ENCODE measurements around the gene S100A6. TPM values are rescaled to one million over a fixed set of nuclear protein-coding genes. Genes with fewer than 3 reads are reported as not detected.

Gene S100A6
- total and polyA plus RNA-seq, 2 donors (not counting 3 experiments of a cell fraction or from before 2014, with no cell fraction given), result 552 to 908 TPM

GRCh38 chr1:153503766-153504165, 32.0 kb downstream of the S100A6 start:
- no peak overlapping the region for H3K27ac ChIP-seq (ENCODE audit: insufficient read depth, low read depth, low read length)
- FAIRE-seq (no peak), DNase-seq (ENCODE audit: low read depth, low spot score) (no peak)
- dilution Hi-C loops (cut with MboI; ENCODE audit: extremely low pct_ligation_motif_present, low sequenced_read_pairs) (no loop called here), intact Hi-C loops (cut with micrococcal nuclease) (no loop called here)
- ChIA-PET CTCF (interaction anchor here (0.6 to 0.9 kb wide), 2 partner anchors 8 to 9 kb away, joined by 3 read pairs; no protein-coding TSS in a partner anchor), POLR2A (no interaction called here)
- H3K9me3 ChIP-seq (replicated peaks; ENCODE audit: control insufficient read depth, insufficient read depth, low read length), result no peaks in the 10 kb centered on the region
- peaks cover 3 to 5% of the 10 kb centered on the region in 2 experiments for H3K27me3 ChIP-seq (ENCODE audit: control insufficient read depth in 2 of 2, insufficient read depth in 2 of 2, low read length in 2 of 2)
- no peaks in the 10 kb centered on the region for H3K79me2 ChIP-seq (ENCODE audit: control insufficient read depth, insufficient read depth, low read length)
- BruUV-seq (replicated peaks), result no TSS peak
- no peak overlapping the region for H2AFZ ChIP-seq (ENCODE audit: low read depth, low read length)
- H3K4me1 ChIP-seq (ENCODE audit: control insufficient read depth, extremely low read depth, insufficient read depth, low read length), result no peaks in the 10 kb centered on the region
- no peaks in the 10 kb centered on the region for H3K9me1 ChIP-seq (replicated peaks; ENCODE audit: control insufficient read depth, extremely low read depth, insufficient read depth, low read length)
- H3K9ac ChIP-seq (replicated peaks; ENCODE audit: extremely low read depth, insufficient read depth, low read length), result no peak overlapping the region
- H3K4me2 ChIP-seq (ENCODE audit: insufficient read depth, low read length), result no peak overlapping the region
- H3K36me3 ChIP-seq (ENCODE audit: control insufficient read depth in 2 of 2, extremely low read depth in 1 of 2, insufficient read depth in 2 of 2, low read length in 2 of 2), result no peaks in the 10 kb centered on the region
- no peak overlapping the region for H3K4me3 ChIP-seq (replicated peaks in 1 of 3; ENCODE audit: insufficient read depth in 1 of 3, low read depth in 1 of 3, low read length in 3 of 3)
- TF ChIP-seq GATA2 (IDR thresholded peaks at IDR 0.05; ENCODE audit: insufficient read depth, insufficient read length, low read depth, low read length) (no peak), CTCF (IDR thresholded peaks at IDR 0.05; ENCODE audit: extremely low read depth in 1 of 2, insufficient read depth in 1 of 2, low read depth in 1 of 2, low read length in 2 of 2) (no peak), MYC (IDR thresholded peaks at IDR 0.05; ENCODE audit: low read depth, low read length) (no peak), FOS (IDR thresholded peaks at IDR 0.05; ENCODE audit: borderline replicate concordance, insufficient read depth, low read length) (no peak), EZH2 (IDR thresholded peaks at IDR 0.05; ENCODE audit: borderline replicate concordance, low read depth, low read length, severe bottlenecking) (no peak), POLR2A (IDR thresholded peaks at IDR 0.05; ENCODE audit: low read depth, low read length) (no peak), POLR2AphosphoS5 (IDR thresholded peaks at IDR 0.05; ENCODE audit: insufficient read depth, low read depth, low read length) (no peak), MAX (IDR thresholded peaks at IDR 0.05; ENCODE audit: insufficient read depth, insufficient read length) (no peak), JUN (IDR thresholded peaks at IDR 0.05; ENCODE audit: borderline replicate concordance, insufficient read depth, insufficient read length, low read depth) (no peak)
- no peaks in the 10 kb centered on the region for H4K20me1 ChIP-seq (replicated peaks; ENCODE audit: control insufficient read depth, extremely low read depth, insufficient read depth, low read length)
